Activated T-cell treated with anti-CD3 and anti-CD28 coated beads for 4 hours (primary cell): ENCODE measurements around the gene ASMTL.
"Not testable (repeated sequence)": the region's sequence is repeated elsewhere in the genome, so short reads cannot be mapped to it uniquely, and the experiment has no call there.

Source experiments
- DNase-seq: peaks from one replicate; pipeline ENCODE4 v3.0.0-alpha.2; 2020

ASMTL gene

GRCh38 chrX:1427756-1428155, 25.0 kb downstream of the ASMTL start:
- no peak for DNase-seq

- not testable (repeated sequence) for DNase-seq
Observed at GRCh38 chrX:1426321-1426720, 26.4 kb downstream of the ASMTL start.

- no peak for DNase-seq
Observed at GRCh38 chrX:1425381-1425780, 27.3 kb downstream of the ASMTL start.

GRCh38 chrX:1424147-1424851, 28.4 kb downstream of the ASMTL start:
- no peak for DNase-seq

GRCh38 chrX:1423215-1423614, 29.5 kb downstream of the ASMTL start:
- DNase-seq, result no peak

GRCh38 chrX:1422135-1422465, 30.6 kb downstream of the ASMTL start:
- no peak for DNase-seq

GRCh38 chrX:1421433-1422134, 31.1 kb downstream of the ASMTL start:
- no peak for DNase-seq

GRCh38 chrX:1420371-1420770, 32.3 kb downstream of the ASMTL start:
- DNase-seq, result no peak

GRCh38 chrX:1419545-1420355, 33.0 kb downstream of the ASMTL start:
- no peak for DNase-seq

- DNase-seq, result no peak
Observed at GRCh38 chrX:1418901-1419544, 33.7 kb downstream of the ASMTL start.

GRCh38 chrX:1417921-1418771, 34.6 kb downstream of the ASMTL start:
- no peak for DNase-seq

GRCh38 chrX:1416965-1417760, 35.5 kb downstream of the ASMTL start:
- DNase-seq, result no peak

- no peak for DNase-seq
Observed at GRCh38 chrX:1416327-1416784, 36.4 kb downstream of the ASMTL start.

- DNase-seq, result no peak
Observed at GRCh38 chrX:1412551-1413161, 40.1 kb downstream of the ASMTL start.

GRCh38 chrX:1411326-1411725, 41.4 kb downstream of the ASMTL start:
- no peak for DNase-seq

GRCh38 chrX:1407035-1407434, 45.7 kb downstream of the ASMTL start:
- no peak for DNase-seq

GRCh38 chrX:1405769-1406168, 46.9 kb downstream of the ASMTL start:
- DNase-seq, result not testable (repeated sequence)

GRCh38 chrX:1403867-1404266, 48.8 kb downstream of the ASMTL start:
- DNase-seq, result not testable (repeated sequence)

- no peak for DNase-seq
Observed at GRCh38 chrX:1403228-1403627, 49.5 kb downstream of the ASMTL start.

GRCh38 chrX:1401611-1402430, 50.9 kb downstream of the ASMTL start:
- DNase-seq, result no peak
